GM21825 (cell line): ENCODE measurements around the gene MSI2.
A peak's percentile ranks its signal among the peaks of the same experiment; 100 is the strongest.

Source experiments
- ATAC-seq: cut with Tn5 transposase; IDR thresholded peaks from one replicate; pipeline ENCODE4 v1.9.1; 2021; ENCODE audit warnings: mild to moderate bottlenecking, moderate library complexity; ENCODE audit not compliant: unreplicated experiment

The MSI2 gene

GRCh38 chr17:57448759-57449283 lies 192.5 kb downstream of the MSI2 start:
- ATAC-seq = no peak

- no peak for ATAC-seq
Observed at GRCh38 chr17:57451191-57451590, 194.9 kb downstream of the MSI2 start.

DNA sequence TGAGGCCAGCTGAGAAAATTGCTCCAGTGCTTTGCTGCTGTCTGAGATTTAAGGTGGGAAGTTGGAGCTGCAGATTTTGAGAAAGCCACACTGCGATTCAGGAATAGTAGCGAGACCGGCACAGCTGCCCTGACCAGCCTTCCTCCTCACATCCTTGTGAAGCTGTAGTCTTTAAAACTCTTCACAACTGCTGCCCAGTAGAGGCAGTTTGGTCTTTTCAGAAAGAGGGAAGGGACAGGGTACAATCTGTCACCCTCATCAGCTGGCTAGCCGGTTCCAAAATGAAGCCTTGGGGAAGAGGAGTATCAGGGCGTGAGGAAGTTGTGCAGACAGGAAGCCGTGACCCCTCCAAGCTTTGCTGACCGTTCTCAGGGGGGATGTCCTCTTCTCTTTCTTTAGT lies 195.3 kb downstream of the MSI2 start:
- no peak for ATAC-seq

GRCh38 chr17:57453841-57454425 lies 197.6 kb downstream of the MSI2 start:
- ATAC-seq = no peak

DNA sequence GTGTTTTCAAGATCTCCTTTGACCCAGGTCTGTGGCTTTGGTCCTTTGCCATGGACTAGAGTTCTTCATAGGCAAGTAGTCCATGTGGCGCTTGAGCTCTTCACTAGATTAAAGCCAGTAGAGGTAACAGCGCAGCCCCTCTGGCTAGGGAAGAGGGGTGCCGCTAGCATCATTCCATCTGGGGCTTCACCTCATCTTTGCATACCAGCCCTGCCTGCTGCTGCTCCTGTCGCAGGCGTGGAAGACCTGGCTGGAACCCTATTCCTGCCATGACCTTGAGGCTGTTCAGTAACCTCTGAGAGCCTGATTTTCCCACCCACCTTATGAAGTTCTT lies 198.4 kb downstream of the MSI2 start:
- ATAC-seq = no peak

DNA sequence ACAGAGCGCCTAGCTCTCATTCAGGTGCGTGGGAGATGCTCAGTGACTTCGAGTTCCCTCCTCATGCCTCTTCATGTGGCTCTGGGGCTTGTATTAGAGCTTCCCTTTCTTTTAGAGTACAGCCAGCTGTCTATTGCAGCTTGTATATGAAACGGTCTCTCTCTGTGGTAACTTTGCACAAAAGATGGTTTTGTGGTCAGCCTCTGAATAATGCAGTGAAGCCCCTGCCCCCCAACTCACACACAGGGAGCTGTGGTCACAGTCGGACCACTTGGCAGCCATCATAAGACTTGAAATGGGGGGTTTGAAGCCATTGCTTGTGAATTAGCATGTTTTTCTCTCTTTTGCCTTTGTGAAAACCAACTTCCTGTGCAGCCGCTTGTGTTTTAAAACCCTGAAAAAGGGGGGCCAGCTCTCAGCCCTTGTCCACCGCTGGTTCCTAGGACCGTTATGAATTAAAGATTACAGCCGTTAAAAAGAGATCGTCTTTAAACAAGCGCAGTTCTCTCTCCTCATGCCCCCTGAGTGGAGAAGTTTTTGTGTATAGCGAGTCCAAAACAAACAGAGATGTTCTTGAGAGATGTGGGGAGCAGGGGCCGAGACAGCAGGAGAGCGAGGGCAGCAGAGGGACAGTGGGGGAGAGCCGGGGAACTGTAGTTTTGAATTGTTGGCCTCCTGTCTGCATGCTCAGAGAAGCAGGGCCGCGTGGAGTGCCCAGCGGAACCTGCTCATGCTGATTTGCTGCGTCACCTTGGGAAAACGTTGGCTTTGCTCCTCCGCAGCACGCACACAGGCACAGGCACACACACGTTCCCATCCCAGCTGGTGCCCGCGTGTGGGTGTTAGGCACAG lies 199.0 kb downstream of the MSI2 start:
- peak; percentile 68 for ATAC-seq

- no peak for ATAC-seq
Observed at GRCh38 chr17:57456622-57457021, 200.3 kb downstream of the MSI2 start.

DNA sequence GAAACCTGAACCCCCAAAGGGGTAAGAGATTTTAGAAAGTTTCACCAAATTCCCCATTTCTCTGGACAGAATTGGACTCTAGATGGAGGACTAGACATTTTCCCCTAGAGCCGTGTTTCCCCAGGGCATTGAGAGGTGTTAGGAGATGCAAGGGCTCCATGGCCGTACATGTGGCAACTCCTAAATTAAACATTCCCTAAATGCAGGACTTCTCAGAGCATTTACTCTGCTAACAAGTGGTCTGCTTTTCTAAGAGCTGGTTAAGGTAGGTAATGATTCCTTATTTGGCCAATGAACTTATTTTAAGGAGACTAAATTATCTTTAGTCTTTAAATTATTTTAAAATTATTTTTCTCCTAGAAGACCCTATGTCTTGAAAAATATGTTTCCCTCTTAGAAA lies 200.9 kb downstream of the MSI2 start:
- ATAC-seq = no peak

GRCh38 chr17:57458718-57459285 lies 202.5 kb downstream of the MSI2 start:
- ATAC-seq = no peak

GRCh38 chr17:57459286-57459915 lies 203.1 kb downstream of the MSI2 start:
- ATAC-seq = no peak

DNA sequence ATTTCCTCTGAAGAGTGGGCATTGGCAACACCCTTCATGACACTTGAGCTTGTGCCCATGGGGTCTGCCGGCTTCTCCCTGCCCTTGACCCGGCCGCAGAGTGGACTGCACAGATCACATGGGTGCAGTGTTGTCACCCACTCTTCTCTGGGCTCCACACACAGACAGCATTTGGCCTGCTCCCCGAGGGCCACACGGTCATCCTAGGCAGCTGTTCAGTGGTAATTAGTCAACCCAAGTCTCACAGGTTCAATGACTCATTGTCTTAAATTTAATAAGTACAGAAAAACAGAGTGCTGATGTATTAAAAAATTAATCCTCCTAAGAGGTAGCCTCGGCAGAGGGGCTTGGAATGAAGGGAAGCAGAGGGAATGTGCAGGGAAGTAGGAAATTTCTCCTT lies 204.8 kb downstream of the MSI2 start:
- no peak for ATAC-seq

DNA sequence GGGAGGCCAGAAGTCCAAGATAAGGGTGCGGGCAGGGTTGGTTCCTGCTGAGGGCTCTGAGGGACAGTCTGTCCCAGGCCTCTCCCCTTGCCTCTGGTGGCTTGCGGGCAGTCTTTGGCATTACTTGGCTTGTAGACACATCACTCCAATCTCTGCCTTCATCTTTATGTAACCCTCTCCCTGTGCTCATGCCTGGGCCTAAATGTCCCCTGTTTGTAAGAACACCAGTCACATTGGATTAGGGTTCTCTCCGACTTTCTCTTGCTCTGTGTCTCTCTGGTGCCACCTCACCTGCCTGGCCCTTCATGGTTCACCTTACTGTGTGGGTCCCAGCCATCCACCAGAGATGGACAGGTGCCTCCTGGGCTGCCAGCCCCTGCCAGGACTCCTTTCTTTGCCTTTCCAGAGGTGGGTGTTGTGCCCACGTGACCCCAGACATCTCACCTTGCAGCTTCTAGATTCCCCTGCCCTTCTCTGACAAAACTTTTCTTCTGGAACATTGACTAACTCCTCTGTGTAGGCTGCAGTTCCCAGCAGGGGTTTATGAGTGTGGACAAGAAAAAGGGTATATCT lies 205.8 kb downstream of the MSI2 start:
- ATAC-seq = no peak

DNA sequence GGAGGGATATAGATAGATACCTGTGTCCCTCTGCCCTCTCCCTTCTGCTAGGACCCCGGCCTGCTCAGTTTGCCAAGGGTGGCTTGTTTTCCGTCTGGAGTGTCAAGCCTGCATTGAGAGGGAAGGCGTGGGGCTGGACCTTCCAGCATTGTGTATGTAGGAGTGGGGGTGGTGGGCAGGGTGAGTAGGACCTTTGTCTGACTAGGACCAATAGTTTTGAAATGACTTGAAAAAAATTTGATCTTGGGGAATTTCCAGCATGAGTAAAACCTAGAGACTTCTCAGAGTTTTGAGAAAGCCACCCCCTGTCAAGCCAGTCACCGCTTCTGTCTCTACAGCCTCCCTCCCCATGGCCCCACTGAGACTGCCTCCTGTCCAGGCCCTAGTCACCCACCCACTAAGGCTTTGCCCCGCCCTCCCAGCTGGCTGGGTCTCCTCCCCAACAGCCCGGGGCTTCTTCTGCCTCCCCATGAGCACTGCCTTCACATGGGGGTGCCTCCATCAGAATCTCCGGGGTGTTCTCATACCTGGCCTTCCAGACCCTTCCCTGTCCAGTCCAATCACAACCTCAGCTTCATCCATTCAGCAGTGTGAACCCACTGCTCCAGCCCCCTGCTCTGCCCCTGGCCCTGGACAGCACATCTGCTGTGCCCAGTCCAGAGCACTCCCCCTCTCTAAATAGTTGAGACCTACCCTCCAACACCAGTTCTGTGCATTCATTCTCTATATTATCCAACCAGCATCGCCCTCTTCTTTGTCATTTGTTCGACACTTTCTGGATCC lies 207.0 kb downstream of the MSI2 start:
- ATAC-seq = peak; percentile 87

GRCh38 chr17:57464191-57464864 lies 208.0 kb downstream of the MSI2 start:
- no peak for ATAC-seq

GRCh38 chr17:57465610-57466009 lies 209.3 kb downstream of the MSI2 start:
- ATAC-seq = no peak

- no peak for ATAC-seq
Observed at GRCh38 chr17:57466017-57466471, 209.7 kb downstream of the MSI2 start.

- no peak for ATAC-seq
Observed at GRCh38 chr17:57466521-57466920, 210.2 kb downstream of the MSI2 start.

GRCh38 chr17:57467226-57467625 lies 210.9 kb downstream of the MSI2 start:
- ATAC-seq = no peak

DNA sequence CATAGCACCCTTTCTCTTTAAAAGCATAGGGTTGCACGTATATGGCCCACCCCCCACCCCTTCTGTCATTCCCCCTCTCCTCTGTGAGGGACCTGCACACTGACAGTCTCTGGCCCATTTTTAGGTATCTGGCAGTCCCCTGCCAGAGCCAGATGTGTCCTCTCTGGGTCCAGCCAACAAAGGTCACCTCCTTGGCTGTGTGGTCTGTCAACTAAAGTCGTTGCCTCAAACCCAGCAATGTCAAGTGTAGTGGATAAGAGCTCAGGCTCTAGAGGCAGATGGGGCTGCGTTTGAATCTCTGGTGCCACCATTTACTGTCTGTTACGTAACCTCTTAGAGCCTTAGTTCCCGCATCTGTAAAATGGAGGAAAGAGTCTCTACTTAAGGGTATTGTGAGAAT lies 211.5 kb downstream of the MSI2 start:
- ATAC-seq = no peak
